HepG2 (cell line): ENCODE results near the gene IZUMO4. TPM values are rescaled to one million over a fixed set of nuclear protein-coding genes. Genes with fewer than 3 reads are reported as not detected.

ENCODE experiments used
- ATAC-seq: fragments of 200-7000 bp; cut with Tn5 transposase; 3 replicates; pipeline ENCODE4 v1.9.1; 2020; ENCODE audit warnings: mild to moderate bottlenecking, moderate library complexity
- BruUV-seq: library from RNA; stranded (reverse); fragments of 400-500 nt; replicated peaks from 2 replicates; lab custom pipeline; 2021; lab: Mats Ljungman, UMichigan
- CTCF ChIA-PET: fragments of 300-600 bp; formaldehyde crosslinking; extraction: SDS; loops from one replicate; lab custom pipeline; 2021; ENCODE audit warnings: low total read pairs, inconsistent platforms, low intra/inter-chr PET ratio; lab: Yijun Ruan, JAX
- POLR2A ChIA-PET: fragments of 350-600 bp; sonication (Branson Sonifier 250); formaldehyde crosslinking; loops from one replicate; lab custom pipeline; 2020; ENCODE audit warnings: antibody characterized with exemption, inconsistent platforms; lab: Yijun Ruan, JAX
- DNase-seq: peaks from one replicate; pipeline ENCODE4 v3.0.0-alpha.2; 2015; ENCODE audit warnings: low spot score
- FAIRE-seq: peaks from 3 replicates; lab custom pipeline; 2011; peaks lifted over from hg19 to GRCh38; lab: Jason Lieb, UNC
- H2AFZ ChIP-seq: one replicate; pipeline ENCODE4 v1.6.1; 2011; ENCODE audit warnings: low read length, inconsistent platforms
- H3K27ac ChIP-seq: fragments of 300-600 bp; 3 replicates; pipeline ENCODE4 v1.8.0; 2011; ENCODE audit warnings: mixed run types, mild to moderate bottlenecking, mixed read lengths, low read length, inconsistent platforms; ENCODE audit not compliant: insufficient read depth; ENCODE audit errors: extremely low read length
- H3K27me3 ChIP-seq, 2 experiments: fragments of 200-600 bp in 1 of 2; 2 replicates in 1 of 2; 3 replicates in 1 of 2; pipeline versions ENCODE4 v1.6.0 to v1.8.0; 2011; ENCODE audit warnings: low read length in 2 of 2, mild to moderate bottlenecking in 2 of 2, moderate library complexity in 2 of 2, inconsistent platforms in 1 of 2; ENCODE audit not compliant: insufficient read depth in 2 of 2, control insufficient read depth in 1 of 2
- H3K36me3 ChIP-seq, 2 experiments: fragments of 200-600 bp in 1 of 2; replicated peaks in 1 of 2; 2 replicates in 1 of 2; 3 replicates in 1 of 2; pipeline versions ENCODE4 v1.5.1 to v1.8.0; 2011; ENCODE audit warnings: low read length in 2 of 2, inconsistent platforms in 1 of 2; ENCODE audit not compliant: insufficient read depth in 2 of 2, control insufficient read depth in 1 of 2
- H3K4me1 ChIP-seq: 2 replicates; pipeline ENCODE4 v1.5.1; 2012; ENCODE audit warnings: low read length, inconsistent platforms; ENCODE audit not compliant: insufficient read depth
- H3K4me2 ChIP-seq: 2 replicates; pipeline ENCODE4 v1.6.0; 2011; ENCODE audit warnings: low read depth, low read length, inconsistent platforms
- H3K4me3 ChIP-seq, 3 experiments: fragments of 200-600 bp in 1 of 3; sonication (generic), shearing (Covaris generic) in 1 of 3; replicated peaks in 1 of 3; 2 replicates each; pipeline ENCODE4 v1.5.1; 2011 to 2016; ENCODE audit warnings: low read length in 3 of 3, inconsistent platforms in 2 of 3, low read depth in 2 of 3, mild to moderate bottlenecking in 2 of 3, control low read depth in 1 of 3, mixed read lengths in 1 of 3; ENCODE audit not compliant: insufficient read depth in 1 of 3
- H3K79me2 ChIP-seq: one replicate; pipeline ENCODE4 v1.6.1; 2011; ENCODE audit warnings: low read length, inconsistent platforms; ENCODE audit not compliant: insufficient read depth
- H3K9ac ChIP-seq: 2 replicates; pipeline ENCODE4 v1.6.0; 2011; ENCODE audit warnings: mild to moderate bottlenecking, low read depth, low read length, inconsistent platforms; ENCODE audit not compliant: insufficient read depth
- H3K9me3 ChIP-seq: 2 replicates; pipeline ENCODE4 v1.5.1; 2012; ENCODE audit warnings: mild to moderate bottlenecking, low read length
- H4K20me1 ChIP-seq: 2 replicates; pipeline ENCODE4 v1.6.0; 2011; ENCODE audit warnings: inconsistent platforms, mild to moderate bottlenecking, low read length, moderate library complexity; ENCODE audit not compliant: insufficient read depth
- FOSL2 ChIP-seq: sonication (generic); formaldehyde crosslinking; IDR thresholded peaks from 2 replicates; pipeline ENCODE4 v1.4.0; 2020; ENCODE audit warnings: missing genetic modification reagents
- HDAC2 ChIP-seq: sonication (generic); formaldehyde crosslinking; IDR thresholded peaks from 2 replicates; pipeline ENCODE4 v1.4.0; 2020; ENCODE audit warnings: missing genetic modification reagents
- HMG20B ChIP-seq: conservative IDR thresholded peaks from 2 replicates; pipeline ENCODE4 v1.6.1; 2016; ENCODE audit warnings: missing genetic modification reagents, missing compliant biosample characterization
- HNRNPL ChIP-seq: fragments of 200-400 bp; formaldehyde crosslinking; IDR thresholded peaks from 2 replicates; pipeline ENCODE4 v1.6.1; 2017; ENCODE audit warnings: mild to moderate bottlenecking, low read depth, low read length
- HOXA3 ChIP-seq: sonication (generic); formaldehyde crosslinking; IDR thresholded peaks from 2 replicates; pipeline ENCODE4 v1.5.0; 2020; ENCODE audit warnings: missing genetic modification reagents
- HOXD1 ChIP-seq: sonication (generic); formaldehyde crosslinking; IDR thresholded peaks from 2 replicates; pipeline ENCODE4 v1.5.0; 2020; ENCODE audit warnings: missing genetic modification reagents
- NCOA1 ChIP-seq: sonication (generic); formaldehyde crosslinking; IDR thresholded peaks from 2 replicates; pipeline ENCODE4 v1.9.0; 2021; ENCODE audit warnings: missing genetic modification reagents
- ZNF230 ChIP-seq: sonication (generic); formaldehyde crosslinking; IDR thresholded peaks from 2 replicates; pipeline ENCODE4 v1.4.0; 2020; ENCODE audit warnings: mild to moderate bottlenecking, missing genetic modification reagents
- ZNF326 ChIP-seq: sonication (generic); formaldehyde crosslinking; IDR thresholded peaks from 2 replicates; pipeline ENCODE4 v1.4.0; 2020; ENCODE audit warnings: missing genetic modification reagents, borderline replicate concordance
- ZNF451 ChIP-seq: sonication (generic); formaldehyde crosslinking; IDR thresholded peaks from 2 replicates; pipeline ENCODE4 v1.5.0; 2020; ENCODE audit warnings: mild to moderate bottlenecking, missing genetic modification reagents
- ZNF510 ChIP-seq: sonication (generic); formaldehyde crosslinking; IDR thresholded peaks from 2 replicates; pipeline ENCODE4 v1.4.0; 2020; ENCODE audit warnings: low read depth, mild to moderate bottlenecking, missing genetic modification reagents
- WGBS: methylation state at CpG from one replicate; pipeline ENCODE4 v1.1.6; 2017; ENCODE audit warnings: low lambda C conversion rate; 5-methylcytosine and 5-hydroxymethylcytosine counted together
- in situ Hi-C: cut with HindIII; loops from 2 replicates; pipeline ENCODE4 v1.10.0; 2017; ENCODE audit warnings: low pct_unique_long_range_greater_than_20kb; ENCODE audit not compliant: extremely low pct_ligation_motif_present
- intact Hi-C: fragments of 100-400 bp; cut with micrococcal nuclease; formaldehyde crosslinking; loops from one replicate; pipeline ENCODE4 v1.10.0; 2022; ENCODE audit not compliant: unreplicated experiment
- polyA plus RNA-seq, 8 experiments: library from polyadenylated mRNA; depleted of rRNA in 3 of 8; stranded (reverse) in 7 of 8; unstranded in 1 of 8; fragments of >200 nt; fragmentation: Illumina TruSeq in 4 of 8; extraction: Trizol in 4 of 8; gene quantifications; 2 replicates each; pipeline versions ENCODE4 v1.2.1 to v1.2.3, GENCODE V29; 2011 to 2016; ENCODE audit warnings: low read depth in 4 of 8, missing spikeins in 1 of 8, mixed read lengths in 1 of 8; ENCODE audit not compliant: insufficient read depth in 1 of 8
- total RNA-seq, 5 experiments: library from RNA; depleted of rRNA; stranded (reverse); fragments of >200 nt; fragmentation: Illumina TruSeq; extraction: Trizol; gene quantifications; 2 replicates each; pipeline ENCODE4 v1.2.3, GENCODE V29; 2016; ENCODE audit warnings: low read depth in 1 of 5
- TF ChIP-seq, protein P1 (sequence below): sonication (generic); formaldehyde crosslinking; IDR thresholded peaks from 2 replicates; pipeline ENCODE4 v1.4.0; 2020; ENCODE audit warnings: mild to moderate bottlenecking, missing genetic modification reagents

Gene IZUMO4
- total and polyA plus RNA-seq, 2 of the 13 experiments (the other 11 are each of a cell fraction or from before 2014, with no cell fraction given), result 0.77 to 3.9 TPM

DNA sequence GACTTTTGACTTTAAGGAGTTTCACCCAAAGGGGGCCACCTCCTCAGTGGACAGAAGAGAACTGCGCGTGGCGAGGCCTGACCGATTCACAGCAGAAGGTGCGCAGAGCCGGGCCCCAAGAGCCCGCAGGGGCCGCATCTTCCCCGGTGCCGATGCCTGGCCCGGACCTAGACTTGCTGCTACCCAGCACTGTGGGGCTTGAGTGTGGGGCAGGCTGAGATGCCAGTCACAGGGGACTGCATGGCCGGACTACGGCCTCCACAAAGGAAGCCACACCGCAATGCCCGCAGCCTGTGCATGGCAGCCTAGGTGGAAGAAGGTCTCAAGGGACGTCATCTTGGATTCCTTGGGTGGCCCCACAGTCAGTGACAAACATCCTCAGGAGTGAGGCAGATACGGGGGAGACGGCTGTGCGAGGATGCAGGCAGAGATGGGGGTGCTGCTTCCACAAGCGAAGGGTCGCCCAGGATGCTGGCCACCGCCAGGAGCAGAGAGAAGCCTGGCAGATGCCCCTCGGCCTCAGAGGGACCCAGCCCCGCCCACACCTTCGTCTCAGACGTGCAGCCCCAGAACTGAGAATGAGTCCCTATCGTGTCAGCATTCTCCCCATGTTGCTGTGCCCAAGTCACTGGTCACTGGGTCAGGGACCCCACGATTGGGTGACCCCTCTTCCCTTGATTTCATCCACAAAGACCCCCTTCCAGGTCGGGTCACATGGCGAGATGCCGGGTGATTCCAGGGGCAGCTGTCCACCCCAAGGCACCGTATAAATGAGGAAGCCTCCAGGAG lies 17.4 kb upstream of the IZUMO4 start:
- DNase-seq (no peak), FAIRE-seq (no peak), ATAC-seq (no peak)
- H3K9ac ChIP-seq, result no peak overlapping the region
- WGBS, result 92% methylated on average over 15 of the region's 32 CpGs
- CTCF ChIA-PET, result no interaction called here
- H3K79me2 ChIP-seq, result no peaks in the 10 kb centered on the region
- H2AFZ ChIP-seq, result no peak overlapping the region
- 0 out of 2 replicates have a peak, but pooled peaks cover 8% of the 10 kb centered on the region for H3K4me1 ChIP-seq
- TF ChIP-seq ZNF451 (CRISPR knock-in tag) (no peak), HNRNPL (no peak)
- intact Hi-C loops, result no loop called here
- BruUV-seq, result no TSS peak
- H4K20me1 ChIP-seq, result no peaks in the 10 kb centered on the region
- H3K4me3 ChIP-seq, result no peak overlapping the region
- H3K27me3 ChIP-seq, result no peaks in the 10 kb centered on the region
- no peak overlapping the region for H3K27ac ChIP-seq
- POLR2A ChIA-PET, result no interaction called here
- in situ Hi-C loops, result no loop called here
- H3K36me3 ChIP-seq, result peaks cover 11 to 20% of the 10 kb centered on the region in 2 experiments; a peak in 4 of 5 replicates
- no peaks in the 10 kb centered on the region for H3K9me3 ChIP-seq
- H3K4me2 ChIP-seq, result no peak overlapping the region

GRCh38 chr19:2079865-2080301 lies 16.8 kb upstream of the IZUMO4 start:
- no peak for DNase-seq
- peaks cover 11 to 20% of the 10 kb centered on the region in 2 experiments; a peak in 4 of 5 replicates for H3K36me3 ChIP-seq
- CTCF ChIA-PET, result no interaction called here
- no peak for FAIRE-seq
- H3K9me3 ChIP-seq, result no peaks in the 10 kb centered on the region
- no peak overlapping the region for H2AFZ ChIP-seq
- no peaks in the 10 kb centered on the region for H4K20me1 ChIP-seq
- 96% methylated on average over 15 of the region's 23 CpGs for WGBS
- H3K79me2 ChIP-seq, result no peaks in the 10 kb centered on the region
- 0 out of 2 replicates have a peak, but pooled peaks cover 8% of the 10 kb centered on the region for H3K4me1 ChIP-seq
- in situ Hi-C loops (no loop called here), intact Hi-C loops (no loop called here)
- TF ChIP-seq HOXA3 (CRISPR knock-in tag), result no peak
- no peak for TF ChIP-seq ZNF326 (CRISPR knock-in tag)
- no peak for TF ChIP-seq FOSL2 (CRISPR knock-in tag)
- no peak for TF ChIP-seq ZNF230
- TF ChIP-seq NCOA1 (CRISPR knock-in tag), result no peak
- TF ChIP-seq, protein P1, sequence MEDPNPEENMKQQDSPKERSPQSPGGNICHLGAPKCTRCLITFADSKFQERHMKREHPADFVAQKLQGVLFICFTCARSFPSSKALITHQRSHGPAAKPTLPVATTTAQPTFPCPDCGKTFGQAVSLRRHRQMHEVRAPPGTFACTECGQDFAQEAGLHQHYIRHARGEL (CRISPR knock-in tag), result no peak
- no peak for TF ChIP-seq HMG20B
- TF ChIP-seq HDAC2 (CRISPR knock-in tag), result no peak
- TF ChIP-seq HOXD1 (CRISPR knock-in tag), result no peak
- TF ChIP-seq ZNF510 (CRISPR knock-in tag), result no peak
- POLR2A ChIA-PET, result no interaction called here
- no peaks in the 10 kb centered on the region for H3K27me3 ChIP-seq
- ATAC-seq, result no peak
- H3K4me3 ChIP-seq, result no peak overlapping the region
- H3K9ac ChIP-seq, result no peak overlapping the region
- H3K4me2 ChIP-seq, result no peak overlapping the region
- H3K27ac ChIP-seq, result no peak overlapping the region
- BruUV-seq, result no TSS peak
